ENCODE data around the gene MCM5. TPM values are rescaled to one million over a fixed set of nuclear protein-coding genes. Genes with fewer than 3 reads are reported as not detected.

Gene MCM5
- total and polyA plus RNA-seq, 2 of the 13 experiments (the other 11 are each of a cell fraction or from before 2014, with no cell fraction given), result 40.2 to 93.5 TPM

- no peak overlapping the region for H3K9ac ChIP-seq (ENCODE audit: insufficient read depth, low read depth, low read length)
- 87% methylated on average over 4 of the region's 4 CpGs for WGBS (ENCODE audit: low lambda C conversion rate)
- CTCF ChIA-PET (ENCODE audit: low intra/inter-chr PET ratio, low total read pairs), result no interaction called here
- H3K36me3 ChIP-seq (replicated peaks in 1 of 2; ENCODE audit: control insufficient read depth in 1 of 2, insufficient read depth in 2 of 2, low read length in 2 of 2), result 0 out of 5 replicates have a peak, but pooled peaks cover 0 to 4% of the 10 kb centered on the region in 2 experiments
- no peak for DNase-seq (ENCODE audit: low spot score)
- no peaks in the 10 kb centered on the region for H3K27me3 ChIP-seq (ENCODE audit: control insufficient read depth in 1 of 2, insufficient read depth in 2 of 2, low read length in 2 of 2)
- FAIRE-seq, result no peak
- POLR2A ChIA-PET, result no interaction called here
- no peak overlapping the region for H2AFZ ChIP-seq (ENCODE audit: low read length)
- no peak for ATAC-seq
- H3K79me2 ChIP-seq (ENCODE audit: insufficient read depth, low read length), result no peaks in the 10 kb centered on the region
- H3K4me2 ChIP-seq (ENCODE audit: low read depth, low read length), result no peak overlapping the region
- in situ Hi-C loops (cut with HindIII; ENCODE audit: extremely low pct_ligation_motif_present, low pct_unique_long_range_greater_than_20kb) (loop anchor here (25.0 kb wide), 1 partner anchor 291 kb away; no protein-coding TSS in a partner anchor), intact Hi-C loops (cut with micrococcal nuclease; ENCODE audit: unreplicated experiment) (no loop called here)
- no peaks in the 10 kb centered on the region for H3K9me3 ChIP-seq (ENCODE audit: low read length)
- H3K27ac ChIP-seq (ENCODE audit: extremely low read length, insufficient read depth, low read length), result no peak overlapping the region
- peaks cover 7% of the 10 kb centered on the region for H3K4me1 ChIP-seq (ENCODE audit: insufficient read depth, low read length)
- no peak overlapping the region for H3K4me3 ChIP-seq (replicated peaks in 1 of 3; ENCODE audit: insufficient read depth in 1 of 3, low read depth in 2 of 3, low read length in 3 of 3)
- no peaks in the 10 kb centered on the region for H4K20me1 ChIP-seq (ENCODE audit: insufficient read depth, low read length)
- no TSS peak for BruUV-seq (replicated peaks)
- TF ChIP-seq BRD4 (CRISPR knock-in tag; IDR thresholded peaks at IDR 0.05) (no peak), TARDBP (CRISPR knock-in tag; IDR thresholded peaks at IDR 0.05) (no peak), MIER2 (CRISPR knock-in tag; IDR thresholded peaks at IDR 0.05) (no peak), IRX3 (CRISPR knock-in tag; IDR thresholded peaks at IDR 0.05; ENCODE audit: borderline replicate concordance, low read depth) (no peak), GMEB2 (CRISPR knock-in tag; IDR thresholded peaks at IDR 0.05; ENCODE audit: low read depth) (no peak), ZNF331 (CRISPR knock-in tag; IDR thresholded peaks at IDR 0.05) (no peak), GLMP (CRISPR knock-in tag; IDR thresholded peaks at IDR 0.05; ENCODE audit: borderline replicate concordance) (no peak), AFF4 (CRISPR knock-in tag; IDR thresholded peaks at IDR 0.05) (no peak), ETV6 (CRISPR knock-in tag; conservative IDR thresholded peaks at IDR 0.05) (no peak), TFDP1 (CRISPR knock-in tag; IDR thresholded peaks at IDR 0.05; ENCODE audit: borderline replicate concordance) (no peak), MATR3 (CRISPR knock-in tag; IDR thresholded peaks at IDR 0.05) (no peak), FOXO4 (CRISPR knock-in tag; conservative IDR thresholded peaks at IDR 0.05) (no peak), TOPORS (CRISPR knock-in tag; IDR thresholded peaks at IDR 0.05) (no peak), ZNF567 (CRISPR knock-in tag; IDR thresholded peaks at IDR 0.05; ENCODE audit: borderline replicate concordance) (no peak)
These were observed 46.0 kb downstream of the MCM5 start for GRCh38 chr22:35445933-35446332.

Data from HepG2 (cell line).